Measurements from ENCODE around the gene SCN8A. TPM values are rescaled to one million over a fixed set of nuclear protein-coding genes. Genes with fewer than 3 reads are reported as not detected.
"Not testable (repeated sequence)": the region's sequence is repeated elsewhere in the genome, so short reads cannot be mapped to it uniquely, and the experiment has no call there.

Gene SCN8A
- polyA plus RNA-seq, 1 experiment = 19.6 TPM

DNA sequence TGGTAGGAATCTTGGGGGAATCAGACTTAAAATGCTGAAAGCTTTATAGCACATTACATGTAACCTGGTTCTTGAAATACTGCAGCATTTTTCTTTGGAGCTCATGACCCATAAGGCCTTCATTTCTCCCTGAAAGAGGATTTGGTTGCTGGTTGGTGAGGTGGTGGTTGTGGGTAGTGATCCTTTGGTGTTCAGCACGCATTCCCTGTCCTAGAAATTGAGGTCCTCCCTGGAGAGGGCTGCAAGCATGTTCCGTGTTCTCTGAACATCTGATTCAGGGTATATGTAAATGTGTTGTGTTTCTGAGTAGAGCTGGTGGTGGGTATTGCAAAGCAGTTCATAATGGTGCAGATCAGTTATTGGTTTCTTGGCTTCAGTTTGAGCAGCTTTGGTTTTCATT, 2.0 kb downstream of the SCN8A start:
- TF ChIP-seq, protein P1, sequence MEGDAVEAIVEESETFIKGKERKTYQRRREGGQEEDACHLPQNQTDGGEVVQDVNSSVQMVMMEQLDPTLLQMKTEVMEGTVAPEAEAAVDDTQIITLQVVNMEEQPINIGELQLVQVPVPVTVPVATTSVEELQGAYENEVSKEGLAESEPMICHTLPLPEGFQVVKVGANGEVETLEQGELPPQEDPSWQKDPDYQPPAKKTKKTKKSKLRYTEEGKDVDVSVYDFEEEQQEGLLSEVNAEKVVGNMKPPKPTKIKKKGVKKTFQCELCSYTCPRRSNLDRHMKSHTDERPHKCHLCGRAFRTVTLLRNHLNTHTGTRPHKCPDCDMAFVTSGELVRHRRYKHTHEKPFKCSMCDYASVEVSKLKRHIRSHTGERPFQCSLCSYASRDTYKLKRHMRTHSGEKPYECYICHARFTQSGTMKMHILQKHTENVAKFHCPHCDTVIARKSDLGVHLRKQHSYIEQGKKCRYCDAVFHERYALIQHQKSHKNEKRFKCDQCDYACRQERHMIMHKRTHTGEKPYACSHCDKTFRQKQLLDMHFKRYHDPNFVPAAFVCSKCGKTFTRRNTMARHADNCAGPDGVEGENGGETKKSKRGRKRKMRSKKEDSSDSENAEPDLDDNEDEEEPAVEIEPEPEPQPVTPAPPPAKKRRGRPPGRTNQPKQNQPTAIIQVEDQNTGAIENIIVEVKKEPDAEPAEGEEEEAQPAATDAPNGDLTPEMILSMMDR (IDR thresholded peaks at IDR 0.05; ENCODE audit: insufficient read depth, low read depth, low read length) = no peak
- H3K36me3 ChIP-seq (ENCODE audit: control insufficient read depth, insufficient read depth, low read length) = no peaks in the 10 kb centered on the region
- no peak for DNase-seq (ENCODE audit: low read depth)
- ChIA-PET CTCF (interaction anchor here (0.7 to 1.4 kb wide), 7 partner anchors 10 to 282 kb away, joined by 3 to 7 read pairs (median 3); a partner anchor contains a TSS), POLR2A (no interaction called here)
- peak overlapping the region; percentile 67 for H3K4me3 ChIP-seq (ENCODE audit: low read depth, low read length)
- no peaks in the 10 kb centered on the region for H3K27me3 ChIP-seq (ENCODE audit: control insufficient read depth, insufficient read depth, low read length)

DNA sequence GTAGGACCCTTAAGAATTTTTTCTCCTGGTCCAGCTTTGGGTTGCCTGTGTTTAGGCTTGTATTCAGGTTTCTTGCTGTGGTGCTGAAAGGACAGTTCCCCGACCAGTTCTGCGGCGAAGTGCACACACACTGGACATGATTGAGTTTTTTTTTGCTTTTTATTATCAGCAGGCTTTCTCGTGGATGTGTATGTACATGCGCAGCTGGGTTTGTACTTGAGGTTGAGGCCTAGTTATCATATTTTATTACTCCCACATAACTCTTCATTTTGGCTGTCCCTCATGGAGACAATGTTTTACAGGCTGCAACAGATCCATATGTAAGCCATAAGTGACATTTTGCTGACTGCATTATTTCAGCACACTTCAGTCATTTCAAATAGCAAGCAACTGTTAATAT, 2.5 kb downstream of the SCN8A start:
- DNase-seq (ENCODE audit: low read depth) = no peak
- no peaks in the 10 kb centered on the region for H3K27me3 ChIP-seq (ENCODE audit: control insufficient read depth, insufficient read depth, low read length)
- ChIA-PET CTCF (interaction anchor here (0.7 to 1.4 kb wide), 6 partner anchors 9 to 281 kb away, joined by 3 to 7 read pairs (median 3); a partner anchor contains a TSS), POLR2A (no interaction called here)
- no peaks in the 10 kb centered on the region for H3K36me3 ChIP-seq (ENCODE audit: control insufficient read depth, insufficient read depth, low read length)
- H3K4me3 ChIP-seq (ENCODE audit: low read depth, low read length) = no peak overlapping the region
- TF ChIP-seq, protein P1 (IDR thresholded peaks at IDR 0.05; ENCODE audit: insufficient read depth, low read depth, low read length) = no peak

DNA sequence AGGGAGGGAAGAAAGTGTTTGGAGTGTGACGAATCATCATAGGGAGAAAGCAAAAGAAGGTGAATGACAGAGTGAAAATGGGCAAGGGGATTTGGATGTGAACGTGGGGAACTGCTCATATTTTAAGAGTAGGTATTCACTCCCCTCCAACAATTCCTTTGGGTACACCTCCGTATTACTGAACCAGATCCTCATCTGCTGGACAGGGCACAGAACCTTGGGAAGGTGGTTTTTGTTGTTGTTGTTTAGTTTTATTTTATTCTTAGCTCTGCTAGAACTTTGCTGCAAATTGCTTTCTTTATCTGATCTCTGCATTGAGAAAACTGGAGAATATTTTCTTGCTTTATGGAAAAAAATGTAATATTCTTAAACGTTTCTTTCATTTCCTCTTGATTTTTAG, 7.1 kb downstream of the SCN8A start:
- Histone ChIP-seq H3K4me3 (ENCODE audit: low read depth, low read length) (no peak overlapping the region), H3K36me3 (ENCODE audit: control insufficient read depth, insufficient read depth, low read length) (no peaks in the 10 kb centered on the region), H3K27me3 (ENCODE audit: control insufficient read depth, insufficient read depth, low read length) (no peaks in the 10 kb centered on the region)
- TF ChIP-seq, protein P1 (IDR thresholded peaks at IDR 0.05; ENCODE audit: insufficient read depth, low read depth, low read length) = no peak
- CTCF ChIA-PET = no interaction called here
- POLR2A ChIA-PET = no interaction called here
- DNase-seq (ENCODE audit: low read depth) = no peak

DNA sequence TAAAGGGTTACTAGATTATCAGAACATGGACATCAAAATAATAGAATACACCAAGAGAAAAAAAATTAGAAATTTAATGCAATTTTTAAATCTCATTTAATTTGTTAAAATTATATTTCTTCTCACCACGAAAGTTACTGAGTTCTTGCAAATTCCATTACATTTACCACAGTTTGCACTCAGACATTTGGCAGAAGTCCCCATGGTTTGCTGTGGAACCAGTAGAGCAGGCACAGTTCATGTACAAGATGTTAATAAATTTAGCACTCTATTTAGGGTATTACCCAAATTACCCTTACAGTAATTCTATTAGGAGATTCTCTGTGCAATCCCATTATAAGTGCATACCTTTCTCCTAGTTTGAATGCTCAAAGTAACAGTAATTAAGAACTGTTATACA, 9.7 kb downstream of the SCN8A start:
- TF ChIP-seq, protein P1 (IDR thresholded peaks at IDR 0.05; ENCODE audit: insufficient read depth, low read depth, low read length) = no peak
- CTCF ChIA-PET = interaction anchor here (0.5 kb wide), 1 partner anchor 251 kb away, joined by 4 read pairs; no protein-coding TSS in a partner anchor
- Histone ChIP-seq H3K36me3 (ENCODE audit: control insufficient read depth, insufficient read depth, low read length) (no peaks in the 10 kb centered on the region), H3K27me3 (ENCODE audit: control insufficient read depth, insufficient read depth, low read length) (no peaks in the 10 kb centered on the region), H3K4me3 (ENCODE audit: low read depth, low read length) (no peak overlapping the region)
- DNase-seq (ENCODE audit: low read depth) = no peak
- POLR2A ChIA-PET = no interaction called here

DNA sequence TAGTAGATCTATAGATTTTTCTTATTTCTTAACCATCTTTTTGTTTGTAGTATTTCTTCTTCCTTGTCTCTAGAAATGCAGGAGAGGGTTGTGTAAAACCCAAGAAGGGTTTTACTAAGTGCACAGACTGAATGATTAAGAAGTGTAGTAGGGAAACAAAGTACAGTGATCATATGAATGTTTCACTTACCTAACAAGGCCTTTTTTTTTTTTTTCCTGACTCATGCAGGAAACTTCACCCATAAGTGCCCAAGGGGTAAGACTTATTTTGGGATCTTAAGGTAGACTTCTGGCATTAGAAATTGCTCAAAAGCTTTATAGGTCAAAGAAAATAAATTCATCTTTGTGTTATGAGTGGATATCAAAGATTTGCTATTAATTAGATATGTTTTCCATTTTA, 10.2 kb downstream of the SCN8A start:
- CTCF ChIA-PET = no interaction called here

DNA sequence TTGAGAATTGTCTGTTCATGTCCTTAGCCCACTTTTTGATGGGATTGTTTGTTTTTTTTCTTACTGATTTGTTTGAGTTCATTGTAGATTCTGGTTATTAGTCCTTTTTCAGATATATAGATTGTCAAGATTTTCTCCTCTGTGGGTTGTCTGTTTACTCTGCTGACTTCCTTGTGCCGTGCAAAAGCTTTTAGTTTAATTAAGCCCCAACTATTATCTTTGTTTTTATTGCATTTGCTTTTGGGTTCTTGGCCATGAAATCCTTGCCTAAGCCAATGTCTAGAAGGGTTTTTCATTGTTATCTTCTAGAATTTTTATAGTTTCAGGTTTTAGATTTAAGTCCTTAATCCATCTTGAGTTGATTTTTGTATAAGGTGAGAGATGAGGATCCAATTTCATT, 14.9 kb downstream of the SCN8A start:
- H3K27me3 ChIP-seq (ENCODE audit: control insufficient read depth, insufficient read depth, low read length); POLR2A ChIA-PET; H3K36me3 ChIP-seq (ENCODE audit: control insufficient read depth, insufficient read depth, low read length); CTCF ChIA-PET; DNase-seq (ENCODE audit: low read depth); H3K4me3 ChIP-seq (ENCODE audit: low read depth, low read length): not testable (repeated sequence)

More for the DNA sequence above, 10.2 kb downstream of the SCN8A start:
- Histone ChIP-seq H3K4me3 (ENCODE audit: low read depth, low read length) (no peak overlapping the region), H3K36me3 (ENCODE audit: control insufficient read depth, insufficient read depth, low read length) (no peaks in the 10 kb centered on the region), H3K27me3 (ENCODE audit: control insufficient read depth, insufficient read depth, low read length) (no peaks in the 10 kb centered on the region)
- TF ChIP-seq, protein P1 (IDR thresholded peaks at IDR 0.05; ENCODE audit: insufficient read depth, low read depth, low read length) = no peak
- POLR2A ChIA-PET = no interaction called here
- no peak for DNase-seq (ENCODE audit: low read depth)

DNA sequence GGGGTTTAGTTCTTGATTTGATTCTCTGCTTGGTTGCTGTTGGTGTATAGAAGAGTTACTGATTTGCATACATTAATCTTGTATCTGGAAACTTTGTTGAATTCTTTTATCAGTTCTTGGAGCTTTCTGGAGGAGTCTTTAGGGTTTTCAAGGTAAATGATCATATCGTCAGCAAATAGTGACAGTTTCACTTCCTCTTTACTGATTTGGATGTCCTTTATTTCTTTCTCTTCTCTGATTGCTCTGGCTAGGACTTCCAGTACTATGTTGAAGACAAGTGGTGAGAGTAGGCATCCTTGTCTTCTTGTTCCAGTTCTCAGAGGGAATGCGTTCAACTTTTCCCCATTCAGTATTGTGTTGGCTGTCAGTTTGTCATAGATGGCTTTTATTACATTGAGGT, 16.2 kb downstream of the SCN8A start:
- H3K36me3 ChIP-seq (ENCODE audit: control insufficient read depth, insufficient read depth, low read length); CTCF ChIA-PET; H3K4me3 ChIP-seq (ENCODE audit: low read depth, low read length); DNase-seq (ENCODE audit: low read depth); POLR2A ChIA-PET; H3K27me3 ChIP-seq (ENCODE audit: control insufficient read depth, insufficient read depth, low read length): not testable (repeated sequence)

Data from BJ (cell line).